Stimulated activated naive B cell treated with anti-CD40 and anti-IgM and Interleukin-4, amounts not matched to agents 10 μg/mL and 1 μg/mL and 100 μg/mL, for 72 hours (primary cell): Measurements from ENCODE around the gene BTBD16.

ENCODE experiments used
- ATAC-seq, 2 donors: fragments of 150-1000 bp; cut with Tn5 transposase; replicated peaks; 2 replicates each; pipeline ENCODE4 v1.10.0; 2021; ENCODE audit warnings: moderate library complexity in 1 of 2
- DNase-seq: peaks from one replicate; pipeline ENCODE4 v3.0.0; 2021
- H3K27ac Mint-ChIP-seq: one replicate; pipeline ENCODE4 v1.8.0; 2022; ENCODE audit warnings: mild to moderate bottlenecking, mixed read lengths
- H3K27me3 Mint-ChIP-seq, 2 donors: one replicate each; pipeline ENCODE4 v1.8.0; 2022; ENCODE audit warnings: mixed read lengths in 2 of 2
- H3K36me3 Mint-ChIP-seq, 2 donors: one replicate each; pipeline ENCODE4 v1.8.0; 2022; ENCODE audit warnings: mixed read lengths in 2 of 2, mild to moderate bottlenecking in 1 of 2
- H3K4me1 Mint-ChIP-seq, 2 donors: one replicate each; pipeline ENCODE4 v1.8.0; 2022; ENCODE audit warnings: mixed read lengths in 2 of 2, mild to moderate bottlenecking in 1 of 2
- H3K4me3 Mint-ChIP-seq, 2 donors: one replicate each; pipeline ENCODE4 v1.8.0; 2022; ENCODE audit warnings: mild to moderate bottlenecking in 2 of 2, mixed read lengths in 2 of 2, moderate library complexity in 1 of 2
- H3K9me3 Mint-ChIP-seq, 2 donors: one replicate each; pipeline ENCODE4 v1.8.0; 2022; ENCODE audit warnings: mixed read lengths in 2 of 2, mild to moderate bottlenecking in 1 of 2

The BTBD16 gene

DNA sequence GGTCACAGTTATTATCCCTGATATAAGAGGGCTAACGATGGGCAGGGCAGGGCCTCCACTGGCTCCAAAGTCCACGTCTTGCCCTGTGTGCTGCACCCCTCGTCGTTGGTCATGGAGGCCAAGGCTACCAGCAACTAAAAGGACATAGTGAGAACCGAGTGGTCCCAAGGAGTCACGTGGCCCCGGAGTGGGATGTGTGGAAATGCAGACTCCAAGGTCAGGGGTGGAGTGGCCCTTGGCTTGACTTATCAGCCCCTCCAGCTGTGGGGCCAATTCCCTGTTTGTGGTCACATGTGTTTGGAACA lies 30.7 kb downstream of the BTBD16 start:
- Mint-ChIP-seq H3K27ac (no peak overlapping the region), H3K36me3 (peaks cover 5 to 6% of the 10 kb centered on the region in 2 donors), H3K4me1 (peaks cover 13 to 38% of the 10 kb centered on the region in 2 donors), H3K27me3 (peaks cover 20 to 37% of the 10 kb centered on the region in 2 donors), H3K4me3 (no peak overlapping the region), H3K9me3 (peaks cover 10 to 11% of the 10 kb centered on the region in 2 donors)
- ATAC-seq (no peak), DNase-seq (no peak)

DNA sequence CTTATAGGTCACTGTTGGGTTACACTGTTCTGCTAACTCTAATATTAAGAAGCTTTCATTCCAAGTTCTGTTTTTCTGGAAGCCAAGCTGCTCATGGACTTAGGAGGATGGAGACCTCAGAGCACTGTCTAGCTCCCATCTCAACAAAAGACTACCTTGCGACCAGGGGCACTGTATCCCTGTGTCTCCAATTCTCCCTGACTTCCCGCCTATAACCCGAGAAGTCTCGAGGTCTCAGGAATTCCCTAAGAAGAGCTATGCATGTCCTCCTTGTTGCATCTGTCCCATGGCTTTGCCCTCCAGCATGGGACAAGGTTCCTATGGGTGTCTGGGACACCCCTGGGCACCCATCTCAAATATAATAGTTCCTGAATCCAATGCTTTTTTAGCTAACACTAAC lies 31.2 kb downstream of the BTBD16 start:
- H3K4me1 Mint-ChIP-seq = peaks cover 14 to 43% of the 10 kb centered on the region in 2 donors
- DNase-seq (no peak), ATAC-seq (no peak)
- H3K27ac Mint-ChIP-seq = no peak overlapping the region
- H3K36me3 Mint-ChIP-seq = peaks cover 5 to 6% of the 10 kb centered on the region in 2 donors
- peaks cover 10 to 11% of the 10 kb centered on the region in 2 donors for H3K9me3 Mint-ChIP-seq
- H3K27me3 Mint-ChIP-seq = peaks cover 17 to 33% of the 10 kb centered on the region in 2 donors
- H3K4me3 Mint-ChIP-seq = no peak overlapping the region

DNA sequence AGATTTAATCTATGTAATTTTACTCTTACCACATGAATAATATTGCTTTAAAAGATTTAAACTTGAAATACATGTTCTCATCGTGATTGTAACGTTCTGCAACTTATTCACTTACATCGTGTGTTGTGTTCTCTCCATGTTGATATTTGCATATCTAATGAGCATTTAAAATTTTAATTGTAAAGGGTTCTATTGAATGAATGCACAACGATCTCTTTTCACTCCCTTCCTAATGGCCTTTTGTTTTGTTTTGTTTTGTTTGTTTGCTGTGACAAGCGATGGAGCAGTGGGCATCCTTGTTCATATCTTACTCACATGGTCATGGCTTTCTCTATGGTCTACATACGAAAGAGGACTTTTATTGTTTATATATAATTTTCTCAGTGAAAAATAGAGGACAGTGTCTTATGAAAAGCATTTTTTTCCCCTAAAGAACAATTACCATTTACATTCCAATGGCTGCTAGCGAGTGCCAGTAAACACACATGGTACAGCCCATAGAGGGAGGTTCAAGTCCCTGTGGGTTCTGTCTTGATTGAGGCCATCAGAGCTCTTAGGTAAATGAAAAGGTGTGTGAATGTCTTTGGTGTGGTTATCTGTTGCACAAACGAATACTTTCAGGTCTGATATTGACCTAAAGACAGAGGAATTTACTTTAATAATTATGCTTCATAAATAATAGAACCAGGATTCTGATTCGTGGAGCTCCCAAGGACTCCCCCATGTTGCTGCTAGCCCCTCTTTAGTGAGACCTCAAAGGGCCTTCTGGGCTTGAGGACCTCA lies 32.4 kb downstream of the BTBD16 start:
- H3K4me3 Mint-ChIP-seq = no peak overlapping the region
- peaks cover 23 to 55% of the 10 kb centered on the region in 2 donors for H3K4me1 Mint-ChIP-seq
- ATAC-seq = no peak
- no peak for DNase-seq
- no peak overlapping the region for H3K27ac Mint-ChIP-seq
- peaks cover 13 to 28% of the 10 kb centered on the region in 2 donors for H3K27me3 Mint-ChIP-seq
- H3K36me3 Mint-ChIP-seq = peaks cover 5 to 8% of the 10 kb centered on the region in 2 donors
- peaks cover 10 to 11% of the 10 kb centered on the region in 2 donors for H3K9me3 Mint-ChIP-seq

DNA sequence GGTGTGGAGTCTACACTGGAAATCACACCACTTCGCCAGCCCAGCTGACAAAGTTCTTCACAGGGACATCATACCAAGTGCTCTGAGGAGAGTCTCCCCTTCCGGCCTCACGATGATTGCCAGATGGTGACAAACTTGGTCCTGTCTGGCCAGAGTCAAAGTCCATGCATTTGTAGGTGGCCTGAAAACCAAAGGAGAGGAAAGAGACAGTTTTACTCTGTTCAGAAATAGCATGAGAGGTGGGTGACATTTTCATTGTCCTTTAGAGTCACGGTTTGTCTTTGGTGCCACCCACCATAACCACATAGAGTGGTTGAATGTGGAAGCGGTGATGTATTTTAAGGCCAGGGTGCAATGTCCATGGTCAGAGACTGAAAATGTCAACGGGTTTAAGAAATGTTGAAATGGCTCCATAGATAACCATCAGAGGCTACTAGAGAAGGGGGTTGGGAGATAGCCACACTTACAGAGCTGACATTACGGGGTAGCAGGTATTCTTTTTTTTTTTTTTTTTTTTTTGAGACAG lies 33.0 kb downstream of the BTBD16 start:
- Mint-ChIP-seq H3K4me3 (no peak overlapping the region), H3K27me3 (peaks cover 7 to 22% of the 10 kb centered on the region in 2 donors), H3K36me3 (peaks cover 5 to 8% of the 10 kb centered on the region in 2 donors), H3K27ac (no peak overlapping the region), H3K9me3 (peaks cover 10 to 11% of the 10 kb centered on the region in 2 donors), H3K4me1 (peaks cover 27 to 56% of the 10 kb centered on the region in 2 donors)
- ATAC-seq = peak; percentile 22 to 53
- no peak for DNase-seq

DNA sequence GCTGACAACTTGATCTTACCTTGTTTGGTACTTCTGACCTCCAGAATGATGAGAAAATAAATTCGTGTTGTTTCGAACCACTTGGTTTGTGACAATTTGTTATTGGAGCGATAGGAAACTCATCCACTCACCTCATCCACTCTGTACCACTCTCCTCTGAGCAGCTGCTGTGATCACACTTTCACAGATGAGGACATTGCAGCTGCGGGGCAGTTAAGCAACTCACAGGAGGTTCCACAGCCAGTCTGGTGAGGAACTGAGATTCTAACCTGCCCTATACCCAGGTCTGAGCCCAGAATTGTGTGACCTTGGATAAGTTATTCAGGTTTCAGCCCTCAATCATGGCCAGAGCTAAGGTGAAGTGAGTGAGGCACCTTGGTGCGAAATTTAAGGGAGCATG lies 35.2 kb downstream of the BTBD16 start:
- Mint-ChIP-seq H3K4me3 (no peak overlapping the region), H3K36me3 (peaks cover 5 to 8% of the 10 kb centered on the region in 2 donors), H3K9me3 (peaks cover 10 to 11% of the 10 kb centered on the region in 2 donors), H3K27me3 (peaks cover 4 to 17% of the 10 kb centered on the region in 2 donors), H3K27ac (no peak overlapping the region), H3K4me1 (peaks cover 27 to 50% of the 10 kb centered on the region in 2 donors)
- DNase-seq (no peak), ATAC-seq (peak; percentile 65 to 68)

DNA sequence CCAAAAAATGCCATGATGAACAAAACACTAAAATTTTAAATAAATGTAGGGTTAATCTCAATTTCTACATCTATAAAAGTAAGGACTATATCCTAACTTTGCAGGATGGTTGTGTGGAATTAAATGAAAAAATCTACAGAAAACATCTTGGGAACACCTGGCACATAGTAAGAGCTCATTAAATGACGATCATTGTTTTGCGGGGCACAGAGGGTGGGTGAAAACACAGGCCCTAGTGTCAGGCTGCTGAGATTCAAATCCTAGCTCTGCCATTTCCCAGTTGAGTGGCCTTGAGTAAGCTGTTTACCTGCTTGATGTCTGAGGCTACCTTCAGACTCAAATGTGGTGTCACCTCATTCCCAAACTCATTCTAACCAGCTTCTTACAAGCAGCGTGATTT lies 35.6 kb downstream of the BTBD16 start:
- Mint-ChIP-seq H3K27ac (no peak overlapping the region), H3K36me3 (peaks cover 5 to 8% of the 10 kb centered on the region in 2 donors), H3K9me3 (peaks cover 10 to 11% of the 10 kb centered on the region in 2 donors), H3K4me1 (peaks cover 27 to 50% of the 10 kb centered on the region in 2 donors), H3K27me3 (peaks cover 4 to 22% of the 10 kb centered on the region in 2 donors), H3K4me3 (no peak overlapping the region)
- DNase-seq (no peak), ATAC-seq (no peak)

DNA sequence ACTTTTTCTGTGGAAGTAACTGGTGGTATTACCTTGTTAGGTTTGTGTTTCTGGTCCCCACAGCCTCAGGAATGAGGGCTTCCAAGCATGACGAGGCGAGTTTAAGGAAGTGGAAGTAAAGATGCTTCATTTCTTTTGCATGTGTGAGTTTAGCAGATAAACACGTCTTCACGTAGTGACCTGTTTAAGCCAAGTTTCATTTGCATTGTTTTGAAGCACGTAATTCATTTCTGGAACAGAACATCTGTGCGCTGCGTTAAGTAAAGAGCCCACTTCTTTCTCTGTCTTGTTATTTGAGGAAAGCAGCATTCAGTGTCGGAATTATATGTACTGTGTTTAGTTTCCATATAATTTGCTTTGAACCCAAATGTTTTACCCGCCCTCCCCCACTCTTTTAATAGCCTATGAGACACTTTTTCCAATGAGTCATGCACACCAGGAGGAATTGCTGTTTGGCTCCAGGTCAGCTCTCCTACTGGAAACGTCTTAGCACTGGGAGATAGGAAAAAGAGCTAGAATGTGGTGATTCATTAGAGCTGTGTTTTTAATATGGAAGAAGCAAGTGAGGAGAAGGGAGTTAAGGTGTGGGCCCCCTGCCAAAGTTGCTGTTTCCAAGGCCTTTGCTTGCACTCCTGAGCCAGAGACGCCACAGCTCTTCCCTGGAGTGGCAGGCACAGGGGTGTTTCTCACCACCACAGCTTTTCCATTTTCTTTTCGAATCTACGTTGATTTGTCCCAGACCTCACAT lies 36.7 kb downstream of the BTBD16 start:
- H3K27ac Mint-ChIP-seq = peak overlapping the region; percentile 88
- H3K4me3 Mint-ChIP-seq = peak overlapping the region; percentile 36 to 58
- H3K4me1 Mint-ChIP-seq = peaks cover 27 to 50% of the 10 kb centered on the region in 2 donors
- ATAC-seq = peak; percentile 83 to 84
- no peak for DNase-seq
- H3K36me3 Mint-ChIP-seq = peaks cover 5 to 8% of the 10 kb centered on the region in 2 donors
- peaks cover 10 to 11% of the 10 kb centered on the region in 2 donors for H3K9me3 Mint-ChIP-seq
- H3K27me3 Mint-ChIP-seq = peaks cover 4 to 23% of the 10 kb centered on the region in 2 donors

DNA sequence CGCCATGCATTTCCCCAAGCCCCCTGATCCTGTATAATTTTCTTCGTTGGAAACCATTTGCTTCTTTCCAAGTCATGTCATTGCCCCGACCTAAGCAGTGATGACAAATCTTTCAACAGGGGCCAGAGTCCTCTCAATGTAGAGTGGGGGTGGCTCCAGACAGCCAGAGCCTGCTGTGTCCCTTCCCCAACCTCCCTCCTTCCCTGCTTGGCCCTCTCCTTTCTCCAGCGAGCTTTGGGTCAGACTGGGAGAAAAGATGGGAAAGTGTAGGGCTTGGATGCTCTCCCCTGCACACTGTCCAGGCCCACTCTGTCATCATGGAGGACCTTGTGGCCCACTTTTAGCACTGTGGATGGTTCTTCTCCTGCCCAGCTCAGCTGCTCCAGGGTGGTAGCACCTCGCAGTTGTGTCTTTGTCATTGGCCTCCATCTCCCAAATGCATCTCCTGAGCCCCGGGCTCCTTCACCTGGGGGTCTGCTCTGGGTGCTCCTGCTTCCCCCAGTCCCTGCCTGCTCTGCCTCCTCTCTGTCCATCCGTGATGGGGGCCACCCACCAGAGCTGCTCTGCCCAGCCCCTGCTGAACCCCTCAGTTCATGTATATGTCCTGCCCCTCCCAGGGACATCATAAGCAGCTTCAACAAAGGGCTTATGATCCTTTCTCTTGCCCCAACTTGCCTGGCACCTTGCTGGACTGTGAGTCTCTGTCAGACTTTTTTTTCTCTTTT lies 37.5 kb downstream of the BTBD16 start:
- ATAC-seq (no peak), DNase-seq (no peak)
- H3K9me3 Mint-ChIP-seq = peaks cover 10 to 11% of the 10 kb centered on the region in 2 donors
- H3K4me1 Mint-ChIP-seq = peaks cover 27 to 50% of the 10 kb centered on the region in 2 donors
- H3K36me3 Mint-ChIP-seq = peaks cover 5 to 8% of the 10 kb centered on the region in 2 donors
- peak overlapping the region; percentile 15 to 30 for H3K4me3 Mint-ChIP-seq
- peaks cover 6 to 22% of the 10 kb centered on the region in 2 donors for H3K27me3 Mint-ChIP-seq
- peak overlapping the region; percentile 88 for H3K27ac Mint-ChIP-seq

DNA sequence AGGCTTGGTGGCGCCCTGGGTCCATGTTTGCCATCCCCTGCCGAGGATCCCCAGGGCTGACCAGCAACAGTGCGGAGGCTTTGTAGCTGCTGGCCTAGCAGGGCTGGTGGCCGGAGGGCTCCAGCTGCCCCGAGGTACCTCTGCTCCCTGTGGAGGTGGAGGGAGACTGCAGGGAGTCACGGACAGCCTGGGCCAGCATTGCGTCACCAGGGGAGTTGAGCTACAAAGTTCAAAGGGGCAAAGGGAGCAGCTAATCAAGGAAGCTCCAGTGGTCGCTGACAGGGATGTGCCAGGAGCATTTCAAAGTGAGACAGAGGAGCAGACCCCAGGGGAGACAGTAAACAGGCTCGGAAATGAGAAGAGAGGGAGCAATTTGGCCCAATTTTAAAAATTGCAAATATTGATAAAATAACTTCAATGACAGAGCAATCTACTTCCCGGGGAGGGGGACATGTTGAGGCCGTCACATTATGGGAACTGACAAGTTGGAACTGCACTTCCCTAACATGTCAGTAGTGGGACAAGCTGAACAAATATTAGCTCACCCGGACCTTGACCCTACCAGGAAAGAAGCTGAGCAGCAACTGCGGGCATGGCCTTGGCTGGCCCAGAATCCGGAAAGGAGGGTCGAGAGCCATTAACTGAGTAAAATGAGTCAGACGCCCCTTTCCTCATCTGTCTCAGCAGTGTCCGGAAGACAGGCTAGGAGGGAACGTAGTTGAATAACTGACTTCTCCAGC lies 39.4 kb downstream of the BTBD16 start:
- H3K27ac Mint-ChIP-seq = no peak overlapping the region
- H3K4me1 Mint-ChIP-seq = peaks cover 23 to 35% of the 10 kb centered on the region in 2 donors
- H3K27me3 Mint-ChIP-seq = peaks cover 8 to 33% of the 10 kb centered on the region in 2 donors
- DNase-seq (no peak), ATAC-seq (no peak)
- H3K9me3 Mint-ChIP-seq = peaks cover 7 to 8% of the 10 kb centered on the region in 2 donors
- peaks cover 3 to 6% of the 10 kb centered on the region in 2 donors for H3K36me3 Mint-ChIP-seq
- no peak overlapping the region for H3K4me3 Mint-ChIP-seq

DNA sequence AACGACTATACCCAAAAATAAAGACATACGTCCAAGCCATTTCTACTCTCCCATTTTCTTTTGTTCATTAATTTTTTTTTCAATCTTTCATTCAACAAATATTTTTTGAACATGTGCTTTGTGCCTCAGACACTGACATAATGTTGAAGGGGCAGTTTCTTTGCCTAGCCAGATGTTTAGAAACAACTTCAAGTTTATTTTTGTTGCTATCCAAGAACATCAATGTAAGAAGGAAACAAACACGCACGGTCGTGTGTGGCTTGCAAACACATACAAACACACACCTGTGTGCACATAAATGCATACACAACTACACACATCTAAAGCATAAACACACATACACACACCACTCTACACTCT lies 39.9 kb downstream of the BTBD16 start:
- ATAC-seq = no peak
- no peak for DNase-seq
- peaks cover 0 to 3% of the 10 kb centered on the region in 2 donors for H3K36me3 Mint-ChIP-seq
- peaks cover 11 to 36% of the 10 kb centered on the region in 2 donors for H3K27me3 Mint-ChIP-seq
- peaks cover 2% of the 10 kb centered on the region in 2 donors for H3K9me3 Mint-ChIP-seq
- no peak overlapping the region for H3K27ac Mint-ChIP-seq
- no peak overlapping the region for H3K4me3 Mint-ChIP-seq
- peaks cover 21 to 29% of the 10 kb centered on the region in 2 donors for H3K4me1 Mint-ChIP-seq

DNA sequence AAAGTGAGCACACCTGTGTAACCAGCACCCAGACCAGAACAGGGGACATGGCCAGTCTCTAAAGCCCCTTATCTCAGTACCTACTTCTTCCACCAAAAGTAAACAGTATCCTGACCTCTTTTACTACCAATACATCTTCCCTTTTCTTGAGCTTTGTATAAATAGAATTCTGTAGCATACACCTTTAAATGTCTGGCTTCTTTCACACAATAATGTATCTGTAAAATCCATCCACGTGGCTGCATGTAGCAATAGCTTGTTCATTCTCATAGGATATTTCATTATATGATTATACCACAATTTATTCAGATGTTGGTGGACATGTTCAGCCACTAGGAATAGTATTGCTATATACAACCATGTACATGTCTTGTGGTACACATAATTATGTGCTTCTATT lies 40.6 kb downstream of the BTBD16 start:
- peaks cover 16 to 24% of the 10 kb centered on the region in 2 donors for H3K4me1 Mint-ChIP-seq
- H3K9me3 Mint-ChIP-seq = no peaks in the 10 kb centered on the region
- H3K36me3 Mint-ChIP-seq = peaks cover 0 to 3% of the 10 kb centered on the region in 2 donors
- H3K27ac Mint-ChIP-seq = no peak overlapping the region
- DNase-seq = no peak
- H3K4me3 Mint-ChIP-seq = no peak overlapping the region
- peaks cover 15 to 40% of the 10 kb centered on the region in 2 donors for H3K27me3 Mint-ChIP-seq
- no peak for ATAC-seq

DNA sequence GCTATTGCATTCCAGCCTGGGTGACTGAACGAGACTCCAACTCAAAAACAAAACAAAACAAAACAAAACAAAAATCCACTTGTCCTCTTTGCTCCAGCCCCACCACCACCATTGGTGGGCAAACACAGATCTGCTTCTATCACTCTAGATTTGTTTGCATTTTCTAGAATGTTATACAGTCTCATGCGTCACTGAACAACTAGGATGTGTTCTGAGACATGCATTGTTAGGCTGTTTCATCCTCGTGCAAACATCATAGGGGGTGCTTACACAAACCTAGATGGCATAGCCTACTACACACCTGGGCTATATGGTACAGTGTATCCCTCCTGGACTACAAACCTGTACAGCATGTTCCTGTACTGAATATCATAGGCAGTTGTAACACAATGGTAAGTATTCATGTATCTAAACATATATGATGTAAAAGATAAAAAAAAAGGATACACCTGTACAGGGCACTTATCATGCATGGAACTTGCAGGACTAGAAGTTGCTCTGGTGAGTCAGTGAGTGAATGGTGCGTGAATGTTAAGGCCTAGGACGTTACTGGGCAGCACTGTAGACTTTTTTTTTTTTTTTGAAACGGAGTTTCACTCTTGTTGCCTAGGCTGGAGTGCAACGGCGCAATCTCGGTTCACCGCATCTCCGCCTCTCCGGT lies 45.3 kb downstream of the BTBD16 start:
- H3K4me3 Mint-ChIP-seq = no peak overlapping the region
- no peaks in the 10 kb centered on the region for H3K4me1 Mint-ChIP-seq
- H3K9me3 Mint-ChIP-seq = peaks cover 0 to 2% of the 10 kb centered on the region in 2 donors
- DNase-seq = no peak
- H3K27me3 Mint-ChIP-seq = peaks cover 17 to 37% of the 10 kb centered on the region in 2 donors
- H3K27ac Mint-ChIP-seq = no peak overlapping the region
- H3K36me3 Mint-ChIP-seq = no peaks in the 10 kb centered on the region
- ATAC-seq = no peak

DNA sequence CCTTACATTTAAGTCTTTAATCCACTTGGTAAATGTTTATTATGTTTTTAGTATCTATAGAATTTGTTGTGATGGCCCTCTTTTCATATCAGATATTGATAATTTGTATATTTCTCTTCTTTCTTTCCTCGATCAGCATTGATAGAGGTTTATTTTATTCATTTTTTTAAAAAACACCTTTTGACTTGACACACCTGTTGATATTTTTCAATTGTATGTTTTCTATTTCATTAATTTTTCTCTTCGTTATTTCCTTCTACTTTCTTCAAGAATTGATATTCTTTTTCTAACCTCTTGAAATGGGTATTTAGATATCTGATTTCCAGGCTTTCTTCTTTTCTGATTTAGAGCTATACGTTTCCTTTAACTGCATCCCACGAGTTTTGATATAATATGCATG lies 50.9 kb downstream of the BTBD16 start:
- Mint-ChIP-seq H3K36me3 (peaks cover 0 to 2% of the 10 kb centered on the region in 2 donors), H3K4me1 (peaks cover 12 to 22% of the 10 kb centered on the region in 2 donors), H3K27me3 (peaks cover 34 to 46% of the 10 kb centered on the region in 2 donors)

More for the DNA sequence above, 50.9 kb downstream of the BTBD16 start:
- no peak for ATAC-seq
- DNase-seq = no peak
- no peak overlapping the region for H3K27ac Mint-ChIP-seq
- peaks cover 0 to 4% of the 10 kb centered on the region in 2 donors for H3K9me3 Mint-ChIP-seq
- H3K4me3 Mint-ChIP-seq = no peak overlapping the region
